ENCODE measurements around the gene IRS2. TPM values are rescaled to one million over a fixed set of nuclear protein-coding genes. Genes with fewer than 3 reads are reported as not detected.

The IRS2 gene
- polyA plus RNA-seq, 1 donor (not counting 4 experiments of a cell fraction or from before 2014, with no cell fraction given) = 2.3 TPM

DNA sequence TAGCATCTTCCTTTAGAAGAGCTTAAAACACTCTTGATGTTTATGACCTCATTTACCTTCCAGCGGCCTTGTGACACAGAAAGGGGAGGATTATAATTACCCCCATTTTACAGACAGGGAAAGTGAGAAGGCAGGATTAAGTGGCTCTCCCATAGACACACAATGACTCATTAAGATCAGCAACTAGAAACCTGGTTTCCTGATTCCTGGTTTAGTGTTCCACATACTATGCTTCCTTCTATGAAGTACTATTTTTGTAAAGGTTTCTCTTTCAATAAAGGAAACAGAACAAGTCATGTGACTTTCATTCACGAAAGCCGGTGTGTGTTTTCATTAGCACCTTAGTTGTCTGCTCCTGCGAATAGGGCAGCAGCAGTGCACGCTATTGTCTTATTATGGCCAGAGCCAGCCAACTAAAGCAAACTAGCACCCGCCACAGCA lies 8.3 kb downstream of the IRS2 start:
- dilution Hi-C loops (cut with MboI; ENCODE audit: extremely low pct_ligation_motif_present, low sequenced_read_pairs) = no loop called here
- Histone ChIP-seq H3K36me3 (ENCODE audit: control insufficient read depth in 2 of 2, extremely low read depth in 1 of 2, insufficient read depth in 2 of 2, low read length in 2 of 2) (peaks cover 0 to 4% of the 10 kb centered on the region in 2 experiments), H2AFZ (ENCODE audit: control insufficient read depth, low read length) (no peak overlapping the region), H3K9me3 (ENCODE audit: control insufficient read depth, low read depth, low read length) (no peaks in the 10 kb centered on the region), H4K20me1 (ENCODE audit: control insufficient read depth, extremely low read depth, insufficient read depth, low read length) (peaks cover 5% of the 10 kb centered on the region), H3K27me3 (ENCODE audit: control insufficient read depth, extremely low read depth, insufficient read depth, low read length) (no peaks in the 10 kb centered on the region), H3K27ac (ENCODE audit: control insufficient read depth, insufficient read depth, low read length) (no peak overlapping the region), H3K4me3 (ENCODE audit: control insufficient read depth in 2 of 3, extremely low read depth in 1 of 3, insufficient read depth in 2 of 3, low read depth in 1 of 3, low read length in 3 of 3) (no peak overlapping the region), H3K9me1 (ENCODE audit: control insufficient read depth, extremely low read depth, insufficient read depth, low read length) (peaks cover 2% of the 10 kb centered on the region), H3K9ac (ENCODE audit: control insufficient read depth, extremely low read depth, insufficient read depth, low read length) (no peak overlapping the region), H3K4me1 (ENCODE audit: control insufficient read depth, extremely low read depth, insufficient read depth, low read length) (peaks cover 46% of the 10 kb centered on the region), H3K4me2 (ENCODE audit: control insufficient read depth, extremely low read depth, insufficient read depth, low read depth, low read length) (peak overlapping the region; percentile 60), H3K79me2 (ENCODE audit: control insufficient read depth, insufficient read depth, low read length) (peaks cover 93% of the 10 kb centered on the region)
- DNase-seq (ENCODE audit: low read depth, low spot score) (no peak), FAIRE-seq (peak; percentile 67)
- TF ChIP-seq, protein P1, sequence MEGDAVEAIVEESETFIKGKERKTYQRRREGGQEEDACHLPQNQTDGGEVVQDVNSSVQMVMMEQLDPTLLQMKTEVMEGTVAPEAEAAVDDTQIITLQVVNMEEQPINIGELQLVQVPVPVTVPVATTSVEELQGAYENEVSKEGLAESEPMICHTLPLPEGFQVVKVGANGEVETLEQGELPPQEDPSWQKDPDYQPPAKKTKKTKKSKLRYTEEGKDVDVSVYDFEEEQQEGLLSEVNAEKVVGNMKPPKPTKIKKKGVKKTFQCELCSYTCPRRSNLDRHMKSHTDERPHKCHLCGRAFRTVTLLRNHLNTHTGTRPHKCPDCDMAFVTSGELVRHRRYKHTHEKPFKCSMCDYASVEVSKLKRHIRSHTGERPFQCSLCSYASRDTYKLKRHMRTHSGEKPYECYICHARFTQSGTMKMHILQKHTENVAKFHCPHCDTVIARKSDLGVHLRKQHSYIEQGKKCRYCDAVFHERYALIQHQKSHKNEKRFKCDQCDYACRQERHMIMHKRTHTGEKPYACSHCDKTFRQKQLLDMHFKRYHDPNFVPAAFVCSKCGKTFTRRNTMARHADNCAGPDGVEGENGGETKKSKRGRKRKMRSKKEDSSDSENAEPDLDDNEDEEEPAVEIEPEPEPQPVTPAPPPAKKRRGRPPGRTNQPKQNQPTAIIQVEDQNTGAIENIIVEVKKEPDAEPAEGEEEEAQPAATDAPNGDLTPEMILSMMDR (optimal IDR thresholded peaks at IDR 0.05 in 1 of 3, IDR thresholded peaks at IDR 0.05 in 1 of 3, conservative IDR thresholded peaks at IDR 0.05 in 1 of 3; ENCODE audit: extremely low read depth in 1 of 3, insufficient read depth in 2 of 3, low read length in 3 of 3) = no peak
- TF ChIP-seq EZH2 (IDR thresholded peaks at IDR 0.05; ENCODE audit: low read length) = no peak

DNA sequence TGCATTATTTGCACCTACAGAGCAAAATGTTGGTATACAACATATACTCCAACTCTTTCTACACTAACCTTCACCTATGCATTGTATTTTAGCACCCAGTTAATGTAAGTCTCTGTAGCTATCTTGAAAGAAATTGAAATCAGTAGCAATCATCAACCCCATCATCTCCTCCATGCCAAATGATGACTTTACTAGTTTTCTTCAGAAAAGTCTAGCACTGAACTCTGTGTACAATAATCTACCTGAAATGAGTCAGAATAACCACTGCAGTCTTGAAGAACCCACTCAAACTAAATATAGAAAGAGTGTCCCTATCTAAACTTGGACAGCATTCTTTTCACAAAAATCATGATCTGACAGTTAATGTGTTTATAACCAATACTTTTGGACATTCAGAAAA lies 9.8 kb downstream of the IRS2 start:
- Histone ChIP-seq H3K9me1 (ENCODE audit: control insufficient read depth, extremely low read depth, insufficient read depth, low read length) (peaks cover 2% of the 10 kb centered on the region), H4K20me1 (ENCODE audit: control insufficient read depth, extremely low read depth, insufficient read depth, low read length) (peaks cover 5% of the 10 kb centered on the region), H3K9me3 (ENCODE audit: control insufficient read depth, low read depth, low read length) (no peaks in the 10 kb centered on the region), H3K36me3 (ENCODE audit: control insufficient read depth in 2 of 2, extremely low read depth in 1 of 2, insufficient read depth in 2 of 2, low read length in 2 of 2) (peaks cover 4% of the 10 kb centered on the region in 2 experiments), H2AFZ (ENCODE audit: control insufficient read depth, low read length) (no peak overlapping the region), H3K27me3 (ENCODE audit: control insufficient read depth, extremely low read depth, insufficient read depth, low read length) (no peaks in the 10 kb centered on the region), H3K4me3 (ENCODE audit: control insufficient read depth in 2 of 3, extremely low read depth in 1 of 3, insufficient read depth in 2 of 3, low read depth in 1 of 3, low read length in 3 of 3) (no peak overlapping the region), H3K79me2 (ENCODE audit: control insufficient read depth, insufficient read depth, low read length) (peaks cover 84% of the 10 kb centered on the region), H3K4me1 (ENCODE audit: control insufficient read depth, extremely low read depth, insufficient read depth, low read length) (peaks cover 42% of the 10 kb centered on the region), H3K27ac (ENCODE audit: control insufficient read depth, insufficient read depth, low read length) (no peak overlapping the region), H3K4me2 (ENCODE audit: control insufficient read depth, extremely low read depth, insufficient read depth, low read depth, low read length) (no peak overlapping the region), H3K9ac (ENCODE audit: control insufficient read depth, extremely low read depth, insufficient read depth, low read length) (no peak overlapping the region)
- no peak for DNase-seq (ENCODE audit: low read depth, low spot score)
- FAIRE-seq = no peak
- dilution Hi-C loops (cut with MboI; ENCODE audit: extremely low pct_ligation_motif_present, low sequenced_read_pairs) = no loop called here
- TF ChIP-seq, protein P1 (optimal IDR thresholded peaks at IDR 0.05 in 1 of 3, IDR thresholded peaks at IDR 0.05 in 1 of 3, conservative IDR thresholded peaks at IDR 0.05 in 1 of 3; ENCODE audit: extremely low read depth in 1 of 3, insufficient read depth in 2 of 3, low read length in 3 of 3) = no peak
- TF ChIP-seq EZH2 (IDR thresholded peaks at IDR 0.05; ENCODE audit: low read length) = no peak
